Mesothelial cell of epicardium (in vitro differentiated cells): ENCODE measurements around the gene AOPEP. TPM values are rescaled to one million over a fixed set of nuclear protein-coding genes. Genes with fewer than 3 reads are reported as not detected.

Experiments
- DNase-seq, 2 experiments: peaks; one replicate each; pipeline ENCODE4 v3.0.0; 2021; ENCODE audit warnings: low spot score in 2 of 2; ENCODE audit not compliant: unreplicated experiment in 2 of 2
- H3K27ac Mint-ChIP-seq: 2 replicates; pipeline ENCODE4 v1.8.0; 2021; ENCODE audit warnings: mixed read lengths
- H3K27me3 Mint-ChIP-seq: 2 replicates; pipeline ENCODE4 v1.8.0; 2021; ENCODE audit warnings: low read depth, mixed read lengths
- H3K36me3 Mint-ChIP-seq: 2 replicates; pipeline ENCODE4 v1.8.0; 2021; ENCODE audit warnings: mixed read lengths
- H3K4me1 Mint-ChIP-seq: 2 replicates; pipeline ENCODE4 v1.8.0; 2021; ENCODE audit warnings: mixed read lengths
- H3K4me3 Mint-ChIP-seq: 2 replicates; pipeline ENCODE4 v1.8.0; 2021; ENCODE audit warnings: mild to moderate bottlenecking, moderate library complexity, mixed read lengths
- H3K9me3 Mint-ChIP-seq: 2 replicates; pipeline ENCODE4 v1.8.0; 2021; ENCODE audit warnings: mixed read lengths
- total RNA-seq: library from RNA; stranded (reverse); gene quantifications from 3 replicates; pipeline ENCODE4 v1.2.1, GENCODE V29; 2021
- TF ChIP-seq, protein P1 (sequence below): fragments of 200-600 bp; sonication (generic); IDR thresholded peaks from one replicate; pipeline ENCODE4 v1.5.0; 2021; ENCODE audit warnings: antibody characterized with exemption; ENCODE audit not compliant: unreplicated experiment

The AOPEP gene
- total RNA-seq, 1 donor from 2014 or later = 63.0 TPM

DNA sequence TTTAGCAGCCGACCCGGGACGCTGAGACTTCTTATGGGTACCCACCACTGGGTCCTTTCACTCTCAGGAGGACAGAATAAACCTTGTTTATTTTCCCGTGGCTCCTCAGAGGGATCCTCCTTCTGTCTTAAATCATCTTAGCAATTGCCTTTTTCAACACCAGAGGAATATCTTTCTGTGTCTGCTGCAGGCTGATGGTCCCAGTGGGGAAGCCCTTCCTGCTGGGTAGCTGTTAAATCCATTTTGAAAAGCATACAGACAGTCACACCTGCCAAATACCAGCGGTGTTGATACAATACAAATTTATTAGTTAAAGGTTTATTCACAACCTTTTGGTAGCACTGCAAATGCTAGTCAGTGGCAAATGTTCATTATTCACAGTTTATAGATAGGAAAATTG lies 222.9 kb downstream of the AOPEP start:
- Mint-ChIP-seq H3K27ac (no peak overlapping the region), H3K9me3 (no peaks in the 10 kb centered on the region), H3K4me3 (no peak overlapping the region), H3K4me1 (peaks cover 51% of the 10 kb centered on the region), H3K27me3 (no peaks in the 10 kb centered on the region), H3K36me3 (no peaks in the 10 kb centered on the region)
- DNase-seq = no peak
- TF ChIP-seq, protein P1, sequence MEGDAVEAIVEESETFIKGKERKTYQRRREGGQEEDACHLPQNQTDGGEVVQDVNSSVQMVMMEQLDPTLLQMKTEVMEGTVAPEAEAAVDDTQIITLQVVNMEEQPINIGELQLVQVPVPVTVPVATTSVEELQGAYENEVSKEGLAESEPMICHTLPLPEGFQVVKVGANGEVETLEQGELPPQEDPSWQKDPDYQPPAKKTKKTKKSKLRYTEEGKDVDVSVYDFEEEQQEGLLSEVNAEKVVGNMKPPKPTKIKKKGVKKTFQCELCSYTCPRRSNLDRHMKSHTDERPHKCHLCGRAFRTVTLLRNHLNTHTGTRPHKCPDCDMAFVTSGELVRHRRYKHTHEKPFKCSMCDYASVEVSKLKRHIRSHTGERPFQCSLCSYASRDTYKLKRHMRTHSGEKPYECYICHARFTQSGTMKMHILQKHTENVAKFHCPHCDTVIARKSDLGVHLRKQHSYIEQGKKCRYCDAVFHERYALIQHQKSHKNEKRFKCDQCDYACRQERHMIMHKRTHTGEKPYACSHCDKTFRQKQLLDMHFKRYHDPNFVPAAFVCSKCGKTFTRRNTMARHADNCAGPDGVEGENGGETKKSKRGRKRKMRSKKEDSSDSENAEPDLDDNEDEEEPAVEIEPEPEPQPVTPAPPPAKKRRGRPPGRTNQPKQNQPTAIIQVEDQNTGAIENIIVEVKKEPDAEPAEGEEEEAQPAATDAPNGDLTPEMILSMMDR = no peak

DNA sequence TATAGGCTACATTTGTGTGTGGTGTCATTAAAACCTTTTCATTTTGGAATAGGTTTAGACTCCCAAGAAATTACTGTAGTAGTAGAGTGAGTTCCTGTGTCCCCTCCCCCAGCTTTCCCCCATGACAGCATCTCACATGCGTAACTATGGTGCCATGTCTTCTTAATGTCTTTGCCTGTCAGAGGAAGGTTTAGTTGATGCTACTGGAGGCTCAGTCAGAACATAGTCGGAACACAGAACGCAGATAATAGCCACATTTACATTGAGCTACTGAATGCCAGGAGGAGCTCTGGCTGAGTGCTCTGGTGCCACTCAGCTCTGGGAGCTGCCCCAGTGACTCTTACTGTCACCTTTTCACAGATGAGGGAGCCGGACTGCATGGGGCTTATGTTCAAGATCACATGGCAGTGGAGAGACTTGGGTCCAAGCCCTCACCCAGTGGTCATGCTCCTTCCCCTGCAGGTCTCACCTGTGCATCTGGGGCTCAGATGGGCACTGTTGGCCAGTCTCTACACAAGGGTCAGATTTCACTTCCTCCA lies 223.6 kb downstream of the AOPEP start:
- Mint-ChIP-seq H3K4me3 (no peak overlapping the region), H3K27ac (peak overlapping the region; percentile 92), H3K27me3 (no peaks in the 10 kb centered on the region), H3K36me3 (no peaks in the 10 kb centered on the region), H3K4me1 (peaks cover 55% of the 10 kb centered on the region), H3K9me3 (no peaks in the 10 kb centered on the region)
- TF ChIP-seq, protein P1 = no peak
- DNase-seq = no peak

DNA sequence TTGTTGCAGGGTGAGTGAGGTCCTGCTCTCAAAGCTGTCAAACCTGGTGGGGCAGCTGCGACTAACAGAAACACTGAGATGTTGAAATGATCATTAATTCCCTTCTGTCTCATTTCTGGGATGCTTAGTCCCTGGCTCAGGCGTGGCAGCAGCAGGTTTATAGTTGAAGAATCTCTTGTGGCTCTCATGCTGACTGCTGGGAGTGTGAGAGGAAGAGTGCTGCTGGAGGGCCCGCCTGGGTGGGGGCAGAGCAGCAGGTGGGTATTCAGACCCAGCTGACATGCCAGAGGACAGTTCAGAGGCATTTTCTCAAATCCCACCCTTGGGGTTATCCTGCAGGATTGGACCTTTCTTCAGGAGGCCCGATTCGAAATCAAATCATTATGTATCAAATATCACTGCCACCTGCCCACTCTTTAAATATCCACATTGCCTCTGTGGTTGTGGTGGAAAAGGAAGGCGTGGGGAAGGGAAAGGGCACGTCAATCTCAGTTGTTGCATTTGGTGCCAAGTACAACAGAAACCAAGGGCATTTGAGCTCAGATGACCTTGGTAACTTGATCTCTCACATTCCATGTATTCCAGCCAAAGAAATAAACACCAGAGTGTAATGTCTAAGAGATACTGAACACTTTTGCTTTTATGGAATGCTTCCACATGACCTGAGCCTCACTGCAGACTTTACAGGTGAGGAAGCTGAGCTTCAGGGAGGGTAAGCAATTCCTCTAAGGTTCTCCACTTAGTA lies 224.3 kb downstream of the AOPEP start:
- Mint-ChIP-seq H3K27me3 (no peaks in the 10 kb centered on the region), H3K4me1 (peaks cover 58% of the 10 kb centered on the region), H3K27ac (peak overlapping the region; percentile 92), H3K36me3 (peaks cover under 1% of the 10 kb centered on the region), H3K9me3 (no peaks in the 10 kb centered on the region), H3K4me3 (no peak overlapping the region)
- DNase-seq = no peak
- TF ChIP-seq, protein P1 = no peak

DNA sequence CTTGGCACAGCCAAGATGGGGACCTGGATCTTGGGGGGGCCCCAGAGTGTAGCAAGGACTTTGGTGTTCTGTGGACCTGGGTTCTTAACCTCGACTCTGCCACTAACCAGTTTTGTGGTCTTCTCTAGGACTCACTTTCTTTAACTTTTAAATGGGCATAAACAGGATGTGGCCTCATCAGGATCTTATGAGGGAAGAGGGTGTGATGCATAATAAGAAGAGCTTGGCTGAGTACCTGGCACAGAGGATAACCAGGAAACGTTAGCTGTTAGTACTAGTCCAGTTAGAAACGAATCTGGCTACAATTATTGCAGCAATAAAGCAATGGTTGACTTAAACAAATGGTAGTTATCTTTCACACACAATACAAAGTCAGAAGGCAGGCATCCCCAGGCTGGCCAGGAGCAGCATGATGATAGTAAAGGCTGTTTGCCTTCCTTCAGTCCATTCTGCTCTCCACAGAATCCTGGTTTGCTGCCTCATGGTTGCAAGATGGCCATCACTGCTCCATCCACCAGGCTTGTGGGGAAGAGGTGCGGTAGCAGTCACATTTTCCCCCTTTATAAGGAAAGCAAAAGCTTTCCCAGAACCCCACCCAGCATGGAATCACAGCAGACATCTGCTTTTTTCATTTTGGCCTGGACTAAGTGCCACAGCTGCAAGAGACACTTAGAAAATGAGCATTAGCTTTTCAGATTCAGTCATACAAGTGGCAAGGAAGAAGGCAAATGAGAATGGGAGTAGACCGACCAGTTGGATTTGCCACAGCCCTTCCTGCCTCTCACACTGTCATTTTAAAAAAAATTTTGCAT lies 225.0 kb downstream of the AOPEP start:
- H3K27ac Mint-ChIP-seq = peak overlapping the region; percentile 96
- peaks cover 8% of the 10 kb centered on the region for H3K36me3 Mint-ChIP-seq
- peaks cover 60% of the 10 kb centered on the region for H3K4me1 Mint-ChIP-seq
- no peaks in the 10 kb centered on the region for H3K9me3 Mint-ChIP-seq
- TF ChIP-seq, protein P1 = no peak
- H3K4me3 Mint-ChIP-seq = no peak overlapping the region
- no peaks in the 10 kb centered on the region for H3K27me3 Mint-ChIP-seq
- no peak for DNase-seq

DNA sequence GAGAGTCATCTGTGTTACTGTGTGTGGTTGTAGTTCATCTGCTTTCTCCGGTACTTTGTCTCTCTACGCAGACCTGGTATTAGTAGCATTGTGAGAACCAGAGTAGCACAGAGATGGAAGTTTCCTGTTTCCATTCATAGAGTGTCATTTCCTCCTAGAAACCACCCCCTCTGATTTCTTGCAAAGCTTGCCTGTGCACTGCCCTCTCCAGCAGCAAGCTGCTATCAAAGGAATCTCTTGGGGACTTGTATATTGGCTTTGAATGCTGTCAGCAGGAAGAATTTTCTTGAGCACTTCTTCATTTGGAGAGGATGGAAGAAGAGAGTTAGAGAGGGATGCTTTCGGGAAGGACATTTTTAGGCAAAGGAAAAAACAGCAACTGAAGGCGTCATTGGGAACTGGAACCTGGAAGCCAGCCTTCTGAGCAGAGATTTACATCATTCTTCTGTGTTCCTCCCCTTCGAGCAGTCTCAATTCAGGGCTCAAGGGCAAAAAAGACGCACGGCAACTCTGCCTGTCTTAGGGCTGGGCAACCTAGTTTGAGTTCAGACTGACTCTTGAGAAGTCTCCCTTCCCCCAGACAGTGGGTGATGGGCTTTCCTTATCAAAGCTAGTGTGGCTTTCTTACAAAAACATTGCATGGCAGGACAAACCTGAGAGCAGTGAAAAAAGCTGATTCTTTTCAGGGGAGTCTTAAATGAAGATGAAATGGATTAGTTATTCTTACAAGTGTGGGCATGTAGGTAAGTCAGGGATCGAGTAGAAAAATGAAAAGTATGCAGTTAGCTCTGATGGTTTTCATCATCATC lies 226.3 kb downstream of the AOPEP start:
- Mint-ChIP-seq H3K36me3 (peaks cover 12% of the 10 kb centered on the region), H3K4me1 (peaks cover 62% of the 10 kb centered on the region), H3K27me3 (no peaks in the 10 kb centered on the region), H3K4me3 (no peak overlapping the region), H3K9me3 (no peaks in the 10 kb centered on the region), H3K27ac (peak overlapping the region; percentile 96)
- no peak for DNase-seq
- TF ChIP-seq, protein P1 = no peak
